GM18508 (cell line): ENCODE measurements around the gene STK17B.
A peak's percentile ranks its signal among the peaks of the same experiment; 100 is the strongest.

Source experiments
- ATAC-seq: cut with Tn5 transposase; IDR thresholded peaks from one replicate; pipeline ENCODE4 v1.9.1; 2021; ENCODE audit warnings: moderate number of reproducible peaks; ENCODE audit not compliant: insufficient read depth, unreplicated experiment

STK17B gene

GRCh38 chr2:196162586-196163175, 8.7 kb downstream of the STK17B start:
- no peak for ATAC-seq

- ATAC-seq: no peak
These were observed 10.4 kb downstream of the STK17B start for GRCh38 chr2:196160946-196161345.

GRCh38 chr2:196160101-196160500, 11.3 kb downstream of the STK17B start:
- peak; percentile 71 for ATAC-seq

- ATAC-seq: no peak
These were observed 12.0 kb downstream of the STK17B start for GRCh38 chr2:196159221-196159892.

- no peak for ATAC-seq
These were observed 15.8 kb downstream of the STK17B start for GRCh38 chr2:196155575-196155974.

- no peak for ATAC-seq
These were observed 17.9 kb downstream of the STK17B start for GRCh38 chr2:196153480-196153879.

- ATAC-seq: peak; percentile 39
These were observed 21.4 kb downstream of the STK17B start for GRCh38 chr2:196149948-196150347.

GRCh38 chr2:196148736-196149135, 22.6 kb downstream of the STK17B start:
- ATAC-seq: no peak

- ATAC-seq: no peak
These were observed 26.1 kb downstream of the STK17B start for GRCh38 chr2:196145256-196145655.

- no peak for ATAC-seq
These were observed 26.8 kb downstream of the STK17B start for GRCh38 chr2:196144513-196145126.

GRCh38 chr2:196143730-196144131, 27.6 kb downstream of the STK17B start:
- no peak for ATAC-seq

GRCh38 chr2:196142825-196143224, 28.6 kb downstream of the STK17B start:
- ATAC-seq: no peak

GRCh38 chr2:196140213-196140612, 31.2 kb downstream of the STK17B start:
- ATAC-seq: no peak

GRCh38 chr2:196137271-196137670, 34.1 kb downstream of the STK17B start:
- no peak for ATAC-seq

- no peak for ATAC-seq
These were observed 35.2 kb downstream of the STK17B start for GRCh38 chr2:196136151-196136550.

- no peak for ATAC-seq
These were observed 39.1 kb downstream of the STK17B start for GRCh38 chr2:196131949-196132925.

- ATAC-seq: peak; percentile 45
These were observed 39.9 kb downstream of the STK17B start for GRCh38 chr2:196131384-196131937.

GRCh38 chr2:196130039-196130825, 41.1 kb downstream of the STK17B start:
- no peak for ATAC-seq

- no peak for ATAC-seq
These were observed 42.6 kb downstream of the STK17B start for GRCh38 chr2:196128749-196129148.

GRCh38 chr2:196125596-196125995, 45.8 kb downstream of the STK17B start:
- ATAC-seq: no peak
